Body of pancreas (tissue), 4 donors: ENCODE measurements around the gene ADAMTSL3.

Source experiments
- CTCF ChIP-seq, 7 experiments: fragments of 450-650 bp in 4 of 7; fragments of 200-600 bp in 3 of 7; sonication (generic) in 3 of 7; IDR thresholded peaks; one replicate each; pipeline ENCODE4 v1.5.1; 2016 to 2019; ENCODE audit warnings: antibody characterized with exemption in 7 of 7
- POLR2A ChIP-seq, 3 donors: fragments of 450-650 bp; IDR thresholded peaks; one replicate each; pipeline ENCODE4 v1.6.1; 2016; ENCODE audit warnings: antibody characterized with exemption in 3 of 3, mild to moderate bottlenecking in 2 of 3

- TF ChIP-seq CTCF (IDR thresholded peaks at IDR 0.05) (no peak), POLR2A (IDR thresholded peaks at IDR 0.05) (no peak)
Measured at GRCh38 chr15:83905556-83906273, 251.8 kb downstream of the ADAMTSL3 start.
